ENCODE measurements around the gene SYNJ2BP.
A peak's percentile ranks its signal among the peaks of the same experiment; 100 is the strongest.
"Not testable (repeated sequence)": the region's sequence is repeated elsewhere in the genome, so short reads cannot be mapped to it uniquely, and the experiment has no call there.

SYNJ2BP gene, protein sequence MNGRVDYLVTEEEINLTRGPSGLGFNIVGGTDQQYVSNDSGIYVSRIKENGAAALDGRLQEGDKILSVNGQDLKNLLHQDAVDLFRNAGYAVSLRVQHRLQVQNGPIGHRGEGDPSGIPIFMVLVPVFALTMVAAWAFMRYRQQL

DNA sequence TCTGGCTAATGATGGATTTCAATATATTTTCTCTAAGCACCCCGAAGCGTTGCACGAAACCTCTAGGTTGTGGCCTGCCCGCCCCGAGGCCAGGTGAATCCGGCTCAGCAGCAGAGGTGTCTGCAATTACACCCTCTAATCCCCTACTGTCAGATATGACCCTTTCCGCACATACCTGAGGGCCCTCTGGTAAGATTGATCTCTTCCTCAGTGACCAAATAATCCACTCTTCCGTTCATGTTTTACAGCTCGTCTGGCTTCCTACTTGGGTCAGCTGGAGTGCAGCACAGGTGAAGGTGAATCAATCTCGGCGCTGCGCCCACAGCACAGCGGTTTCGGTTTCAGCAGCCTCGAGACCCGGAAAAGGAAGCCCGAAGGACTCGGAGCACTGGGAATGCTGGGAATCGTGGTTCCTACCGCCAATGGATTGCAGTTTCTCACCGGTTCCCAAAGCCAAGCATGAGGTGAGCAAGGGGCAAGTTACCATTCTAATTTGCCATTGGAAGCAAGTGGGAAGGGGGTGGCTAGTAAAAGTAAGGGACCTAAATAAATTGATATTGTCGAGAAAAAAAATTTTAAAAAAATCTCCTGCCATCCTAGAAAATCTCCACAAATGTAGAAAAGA is at the start of gene SYNJ2BP:
TSS of gene SYNJ2BP (minus strand) at position 366 of the 625 bp plus-strand sequence. CDS start at position 239, 127 bp downstream.
- DNase-seq (ENCODE audit: low spot score), result peak; percentile 69

DNA sequence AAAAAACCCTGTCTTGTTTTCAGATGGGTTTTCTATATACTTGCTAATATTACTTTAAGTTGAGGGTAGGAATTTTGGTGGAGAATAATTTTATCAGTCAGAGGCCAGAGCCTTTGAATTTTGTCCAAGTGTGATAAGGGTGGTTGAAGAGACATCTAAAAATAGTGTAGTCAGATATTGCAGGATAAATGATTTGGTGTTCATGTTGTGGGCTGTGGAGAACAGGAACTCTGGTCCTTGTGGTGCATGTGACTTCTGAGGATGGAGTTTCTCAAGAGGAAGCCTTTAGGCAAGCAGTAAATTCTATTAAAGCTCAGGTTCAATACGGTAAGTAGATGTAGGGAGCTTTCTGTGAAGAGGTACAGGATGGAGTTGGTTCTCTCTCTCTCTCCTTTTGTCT is 37.8 kb upstream of the SYNJ2BP start:
- no peak for DNase-seq (ENCODE audit: low spot score)

DNA sequence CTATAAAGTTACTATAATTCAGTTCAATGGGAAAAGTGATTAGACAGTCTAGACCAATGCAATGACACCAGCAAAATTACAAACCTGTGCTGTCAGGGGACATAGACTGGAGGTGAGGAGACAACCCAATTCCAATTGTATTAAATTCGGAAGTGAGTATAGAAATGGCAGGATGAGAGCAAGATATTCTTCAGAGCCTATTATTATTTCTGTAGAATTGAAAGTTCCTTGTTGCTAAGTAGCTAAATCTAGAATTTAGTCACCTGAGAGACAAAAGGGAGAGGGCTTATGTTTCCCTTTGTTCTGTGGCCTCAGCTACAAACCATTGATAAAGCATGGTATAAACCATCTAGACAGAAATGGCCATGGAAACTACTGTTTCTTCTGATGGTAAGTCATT is 35.0 kb upstream of the SYNJ2BP start, which contains the start of gene ADAM21:
TSS of gene ADAM21 (plus strand) at position 301 of the 400 bp plus-strand sequence. CDS start 5,326 bp downstream, outside the sequence.
- DNase-seq (ENCODE audit: low spot score), result no peak

DNA sequence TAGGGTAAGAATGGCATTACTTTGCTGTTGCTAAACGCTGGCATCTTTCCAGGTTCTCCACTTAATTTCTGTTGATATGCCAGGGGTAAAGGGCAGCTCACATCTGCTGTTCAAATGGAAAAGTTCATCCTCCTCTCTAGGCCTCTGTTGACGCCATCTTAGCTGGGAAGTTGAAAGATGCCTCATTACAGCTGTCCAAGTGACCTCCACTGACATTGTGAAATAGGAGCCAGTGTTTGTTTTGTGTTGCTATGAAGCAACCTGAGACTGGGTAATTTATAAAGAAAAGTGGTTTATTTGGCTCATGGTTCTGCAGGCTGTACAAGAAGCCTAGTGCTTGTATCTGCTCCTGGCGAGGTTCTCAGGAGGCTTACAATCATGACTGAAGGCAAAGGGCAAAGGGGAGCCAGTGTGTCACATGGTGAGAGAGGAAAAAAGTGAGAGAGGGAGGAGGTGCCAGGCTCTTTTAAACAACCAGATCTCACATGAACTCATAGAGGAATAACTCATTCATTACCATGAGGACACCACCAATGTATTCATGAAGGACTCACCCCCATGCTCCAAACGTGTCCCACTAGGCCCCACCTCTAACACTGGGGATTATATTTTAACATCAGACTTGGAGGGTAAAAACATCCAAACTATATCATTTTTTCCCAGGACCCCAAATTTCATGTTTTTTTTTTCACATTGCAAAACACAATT is 31.9 kb upstream of the SYNJ2BP start:
- DNase-seq (ENCODE audit: low spot score), result no peak

DNA sequence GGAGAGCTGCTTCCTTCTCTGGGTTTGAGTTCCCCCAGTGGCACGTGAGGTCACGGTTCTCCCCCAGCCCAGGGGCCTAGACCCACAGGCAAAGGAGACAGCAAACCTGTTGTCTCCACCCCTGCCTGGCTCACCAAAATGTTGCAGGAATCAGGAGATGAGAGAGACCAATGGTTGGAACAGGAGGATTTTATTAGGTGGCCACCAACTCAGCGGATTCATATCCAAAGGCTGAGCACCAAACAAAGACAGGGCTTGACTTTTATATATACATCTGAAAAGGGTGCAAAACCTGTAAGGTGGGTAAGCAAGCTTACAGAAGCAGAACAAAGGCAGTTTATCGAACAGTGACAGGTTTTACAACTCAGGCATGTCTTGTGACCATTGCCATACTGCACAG is 25.9 kb upstream of the SYNJ2BP start:
- no peak for DNase-seq (ENCODE audit: low spot score)

DNA sequence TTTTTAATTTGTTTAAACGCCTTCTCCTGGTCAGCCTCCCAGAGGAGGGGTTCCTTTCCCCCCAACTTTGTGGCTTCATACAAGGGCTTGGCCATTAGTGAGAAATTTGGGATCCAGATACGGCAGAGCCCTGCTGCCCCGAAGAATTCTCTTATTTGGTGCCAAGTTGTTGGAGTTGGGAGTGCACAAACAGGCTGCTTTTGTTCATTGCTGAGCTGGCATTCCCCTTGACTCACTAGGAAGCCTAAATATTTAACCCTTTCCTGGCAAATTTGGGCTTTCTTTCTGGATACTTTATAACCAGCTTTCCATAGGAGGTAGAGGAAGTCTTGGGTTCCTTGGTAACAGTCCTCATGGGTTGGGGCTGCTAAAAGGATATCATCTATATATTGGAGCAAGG is 24.8 kb upstream of the SYNJ2BP start:
- no peak for DNase-seq (ENCODE audit: low spot score)

DNA sequence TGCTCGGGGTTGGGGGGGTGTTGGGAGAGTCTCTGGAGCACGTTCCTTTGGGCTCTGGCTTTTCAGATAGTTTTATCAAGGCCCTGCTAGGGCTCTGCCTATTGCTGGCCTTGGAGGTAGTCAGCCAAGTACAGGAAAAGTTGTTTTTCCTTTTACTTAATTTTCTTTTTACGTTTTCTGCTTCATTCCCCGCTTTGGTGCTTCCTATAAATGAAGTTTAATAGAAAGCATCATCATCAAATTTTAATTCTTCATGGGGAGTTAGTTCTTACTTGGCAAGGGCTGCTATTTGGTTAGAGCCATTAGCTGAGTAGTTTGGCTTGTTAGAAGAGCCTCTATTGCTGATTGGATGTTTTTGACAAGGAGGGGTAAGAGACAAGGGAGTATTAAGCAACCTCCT is 20.0 kb upstream of the SYNJ2BP start:
- DNase-seq (ENCODE audit: low spot score), result no peak

DNA sequence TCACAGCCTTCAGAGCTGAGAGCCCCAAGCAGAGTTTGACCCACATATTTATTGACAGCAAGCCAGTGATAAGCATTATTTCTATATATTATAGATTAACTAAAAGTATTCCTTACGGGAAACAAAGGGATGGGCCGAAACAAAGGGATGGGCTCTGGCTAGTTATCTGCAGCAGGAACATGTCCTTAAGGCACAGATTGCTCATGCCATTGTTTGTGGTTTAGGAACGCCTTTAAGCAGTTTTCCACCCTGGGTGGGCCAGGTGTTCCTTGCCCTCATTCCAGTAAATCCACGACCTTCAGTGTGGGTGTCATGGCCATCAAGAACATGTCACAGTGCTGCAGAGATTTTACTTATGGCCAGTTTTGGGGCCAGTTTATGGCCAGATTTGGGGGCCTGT is 9.7 kb upstream of the SYNJ2BP start:
- not testable (repeated sequence) for DNase-seq (ENCODE audit: low spot score)

DNA sequence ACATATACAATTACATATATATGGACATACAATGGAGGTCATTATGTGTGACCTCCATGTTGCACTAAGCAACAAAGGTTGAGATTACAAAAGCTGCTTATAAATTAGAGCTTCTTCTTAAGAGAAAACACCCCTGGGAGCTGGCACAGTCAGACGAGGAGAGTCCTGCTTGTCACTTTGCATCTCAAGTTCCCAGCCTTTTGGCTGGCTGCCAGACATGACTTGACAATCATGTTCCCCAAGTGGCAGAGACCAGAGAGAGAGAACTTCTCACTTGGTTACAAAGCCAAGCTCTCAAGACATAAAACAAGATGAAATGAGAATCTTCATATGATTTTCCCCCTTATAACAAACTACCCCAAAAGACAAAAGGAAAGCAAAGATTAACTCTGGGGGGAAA is 8.5 kb upstream of the SYNJ2BP start:
- DNase-seq (ENCODE audit: low spot score), result no peak

DNA sequence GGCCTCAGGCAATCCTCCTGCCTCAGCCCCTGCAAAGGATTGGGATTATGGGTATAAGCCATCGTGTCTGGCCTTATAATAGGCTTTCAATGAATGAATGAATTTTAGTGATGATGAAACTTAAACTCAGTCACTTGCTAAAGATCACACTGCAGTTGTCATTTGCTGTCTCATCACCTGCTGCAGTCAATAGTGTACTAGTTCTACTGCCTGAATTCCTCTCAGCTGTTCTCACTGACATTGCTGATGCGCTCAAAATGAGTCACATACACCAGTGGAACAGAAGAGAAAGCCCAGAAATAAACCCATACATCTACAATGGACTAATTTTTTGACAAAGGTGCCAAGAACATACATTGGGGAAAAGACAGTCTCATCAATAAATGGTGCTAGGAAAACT is 5.6 kb upstream of the SYNJ2BP start:
- no peak for DNase-seq (ENCODE audit: low spot score)

DNA sequence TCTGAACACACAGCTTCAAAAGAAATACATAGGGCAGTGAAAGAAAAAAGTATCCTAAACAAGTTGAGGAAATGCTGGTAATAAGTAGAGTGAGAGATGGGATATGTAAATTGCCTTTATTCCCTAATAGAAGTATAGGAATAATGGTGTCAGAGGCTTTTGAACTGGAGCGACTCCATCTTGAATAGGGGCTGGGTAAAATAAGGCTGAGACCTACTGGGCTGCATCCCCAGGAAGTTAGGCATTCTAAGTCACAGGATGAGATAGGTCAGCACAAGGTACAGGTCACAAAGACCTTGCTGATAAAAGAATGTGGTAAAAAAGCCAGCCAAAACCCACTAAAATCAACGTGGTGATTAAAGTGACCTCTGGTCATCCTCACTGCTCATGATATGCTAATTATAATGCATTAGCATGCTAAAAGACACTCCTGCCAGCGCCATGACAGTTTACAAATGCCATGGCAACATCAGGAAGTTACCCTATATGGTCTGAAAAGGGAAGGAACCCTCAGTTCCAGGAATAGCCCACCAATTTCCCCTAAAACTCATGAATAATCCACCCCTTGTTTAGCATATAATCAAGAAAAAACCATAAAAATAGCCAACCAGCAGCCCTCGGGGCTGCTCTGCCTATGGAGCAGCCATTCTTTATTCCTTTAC is 2.5 kb upstream of the SYNJ2BP start:
- DNase-seq (ENCODE audit: low spot score), result not testable (repeated sequence)

DNA sequence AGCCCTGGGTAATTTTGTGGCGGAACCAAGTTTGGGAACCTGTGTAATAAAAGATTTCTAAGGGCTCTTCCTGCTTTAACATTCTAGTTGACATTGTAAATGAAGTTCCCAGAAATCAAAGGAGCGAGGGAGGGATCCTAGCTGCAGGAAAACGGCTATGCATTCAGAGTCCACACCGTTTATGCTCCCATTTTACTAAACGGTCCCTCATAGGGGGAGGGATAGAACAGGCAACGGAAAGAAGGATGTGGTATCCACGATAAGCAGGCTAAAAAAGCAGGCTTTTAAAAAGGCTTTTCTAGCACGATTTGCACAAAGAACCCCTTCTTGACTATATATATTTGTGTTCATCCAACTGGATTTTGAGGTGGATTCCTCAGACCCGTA is 559 bp downstream of the SYNJ2BP start:
- DNase-seq (ENCODE audit: low spot score), result no peak

DNA sequence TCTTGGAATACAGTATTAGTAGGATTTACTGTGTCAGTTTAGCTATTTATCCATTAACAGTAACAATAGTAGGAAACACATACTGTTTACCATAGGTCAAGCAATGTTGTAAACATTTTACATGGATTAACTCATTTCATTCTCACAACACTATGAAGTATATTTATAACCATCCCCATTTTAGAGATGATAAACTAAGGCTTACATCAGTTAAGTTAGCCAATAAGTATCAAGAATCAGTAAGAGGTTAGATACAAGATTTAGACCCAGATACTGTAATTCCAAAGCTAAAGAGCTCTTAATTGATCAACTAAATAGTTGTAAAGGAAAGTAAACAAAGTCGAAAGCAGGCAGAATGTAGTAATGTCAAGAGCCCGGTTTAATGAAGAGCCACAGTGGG is 1.1 kb downstream of the SYNJ2BP start:
- DNase-seq (ENCODE audit: low spot score), result no peak

DNA sequence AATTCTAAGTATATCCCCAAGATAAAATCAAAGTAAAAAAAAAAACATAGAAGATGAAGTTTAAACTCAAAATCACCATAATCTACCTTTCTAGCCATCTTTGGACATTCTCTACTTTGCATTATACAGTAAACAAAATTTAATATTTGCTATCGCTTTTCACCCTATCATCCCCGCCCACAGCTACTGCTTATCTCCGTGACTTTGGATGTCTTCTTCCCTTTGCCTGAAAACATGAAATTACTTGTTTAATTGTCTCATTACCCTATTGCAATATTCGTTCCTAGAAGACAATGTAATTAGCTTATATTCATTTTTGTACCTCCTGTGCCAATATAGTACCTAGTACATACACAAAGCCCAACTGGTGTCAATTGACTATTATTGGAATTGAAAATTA is 9.3 kb downstream of the SYNJ2BP start:
- DNase-seq (ENCODE audit: low spot score), result no peak

DNA sequence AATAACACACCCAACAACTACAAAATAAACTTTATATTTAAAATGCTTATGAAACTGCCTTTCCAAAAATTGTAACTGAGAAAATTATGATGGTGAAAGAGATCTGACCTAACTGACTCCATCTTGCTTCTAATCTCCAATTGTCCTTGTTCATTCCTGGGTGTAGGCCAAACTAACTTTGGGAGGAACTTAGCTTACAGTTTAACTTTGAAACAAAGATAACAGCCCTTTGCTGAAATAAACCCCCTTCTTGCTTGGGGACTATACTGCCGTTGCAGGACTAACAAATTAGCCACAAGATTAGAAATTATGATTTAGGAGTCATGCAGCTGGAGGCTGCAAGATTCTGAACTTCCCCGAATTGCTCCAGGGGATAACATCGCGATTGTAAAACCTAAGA is 10.7 kb downstream of the SYNJ2BP start:
- DNase-seq (ENCODE audit: low spot score), result not testable (repeated sequence)

DNA sequence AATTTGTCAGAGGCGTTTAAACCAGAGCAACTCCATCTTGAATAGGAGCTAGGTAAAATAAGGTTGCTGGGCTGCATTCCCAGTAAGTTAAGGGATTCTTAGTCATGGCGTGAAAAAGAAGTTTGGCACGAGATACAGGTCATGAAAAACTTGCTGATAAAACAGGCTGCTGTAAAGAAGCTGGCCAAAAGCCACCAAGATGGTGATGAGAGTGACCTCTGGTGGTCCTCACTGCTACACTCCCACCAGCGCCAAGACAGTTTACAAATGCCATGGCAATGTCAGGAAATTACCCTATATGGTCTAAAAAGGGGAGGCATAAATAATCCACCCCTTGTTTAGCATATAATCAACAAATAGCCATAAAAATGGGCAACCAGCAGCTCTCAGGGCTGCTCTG is 13.6 kb downstream of the SYNJ2BP start:
- not testable (repeated sequence) for DNase-seq (ENCODE audit: low spot score)

DNA sequence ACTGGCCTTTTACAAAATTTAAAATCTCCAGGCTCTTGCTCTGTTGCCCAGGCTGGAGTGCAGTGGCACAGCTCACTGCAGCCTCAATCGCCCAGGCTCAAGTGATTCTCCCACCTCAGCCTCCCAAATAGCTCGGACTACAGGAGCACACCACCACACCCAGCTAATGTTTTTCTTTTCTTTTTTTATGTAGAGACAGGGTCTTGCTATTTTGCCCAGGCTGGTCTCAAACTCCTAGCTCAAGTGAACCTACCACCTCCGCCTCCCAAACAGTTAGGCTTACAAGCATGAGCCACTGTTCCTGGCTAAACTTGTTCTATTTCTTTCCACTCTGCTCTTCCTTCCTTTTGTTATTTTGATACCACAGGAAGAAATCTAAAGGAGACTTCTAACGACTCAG is 15.2 kb downstream of the SYNJ2BP start:
- no peak for DNase-seq (ENCODE audit: low spot score)

DNA sequence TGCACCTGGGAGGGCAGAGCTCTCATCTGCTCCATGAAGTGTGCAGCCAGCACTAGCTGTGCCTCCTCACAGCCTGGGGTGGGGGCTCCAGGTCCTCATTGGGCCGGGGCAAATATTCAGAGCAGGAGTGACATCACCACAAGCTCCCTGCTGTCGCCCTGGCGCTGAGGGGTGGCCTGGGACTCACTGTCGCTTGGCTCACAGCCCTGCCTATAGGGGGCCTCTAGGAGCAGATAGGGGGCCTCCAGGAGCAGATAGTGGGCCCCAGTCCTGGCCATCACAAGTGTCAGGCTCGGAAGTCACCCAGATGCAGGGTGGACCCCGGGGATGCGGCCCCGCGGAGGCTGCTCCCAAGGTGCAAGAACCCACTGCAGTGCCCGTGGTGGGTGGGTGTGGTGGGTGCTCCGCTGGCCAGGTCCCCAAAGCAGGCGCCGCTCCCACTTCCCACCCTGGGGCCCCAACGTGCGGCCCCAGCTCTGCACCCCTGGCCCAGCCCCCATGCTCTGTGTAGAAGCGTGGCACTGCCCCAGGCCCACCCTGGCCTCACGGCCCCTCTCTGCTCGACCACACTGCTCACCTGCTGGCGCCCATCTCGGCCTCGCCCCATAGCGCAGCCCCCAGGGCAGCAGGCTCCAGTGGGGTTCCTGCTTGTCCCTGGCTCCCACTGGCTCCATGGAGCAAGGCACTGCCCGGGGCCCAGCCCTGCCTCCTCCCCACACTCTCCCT is 18.0 kb downstream of the SYNJ2BP start:
- DNase-seq (ENCODE audit: low spot score), result no peak

DNA sequence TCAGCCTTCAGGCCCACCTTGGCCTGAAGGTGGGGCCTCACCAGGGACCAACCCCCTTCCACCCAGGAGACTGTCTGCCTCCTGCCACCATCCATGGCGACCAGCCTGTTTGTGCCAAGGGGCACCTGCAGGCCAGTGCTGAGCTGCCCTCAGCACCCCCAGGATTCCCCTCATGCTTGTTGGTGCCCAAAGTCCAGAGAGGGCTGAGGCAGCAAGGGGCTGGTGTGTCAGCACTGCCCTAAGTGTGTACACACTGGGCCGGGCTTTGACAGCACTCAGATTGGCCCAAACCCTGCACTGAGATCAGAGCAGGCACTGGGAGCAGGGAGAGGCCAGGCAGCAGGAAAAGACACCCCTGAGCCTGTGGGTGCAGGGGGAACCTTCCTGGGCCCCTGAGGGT is 18.6 kb downstream of the SYNJ2BP start:
- no peak for DNase-seq (ENCODE audit: low spot score)

DNA sequence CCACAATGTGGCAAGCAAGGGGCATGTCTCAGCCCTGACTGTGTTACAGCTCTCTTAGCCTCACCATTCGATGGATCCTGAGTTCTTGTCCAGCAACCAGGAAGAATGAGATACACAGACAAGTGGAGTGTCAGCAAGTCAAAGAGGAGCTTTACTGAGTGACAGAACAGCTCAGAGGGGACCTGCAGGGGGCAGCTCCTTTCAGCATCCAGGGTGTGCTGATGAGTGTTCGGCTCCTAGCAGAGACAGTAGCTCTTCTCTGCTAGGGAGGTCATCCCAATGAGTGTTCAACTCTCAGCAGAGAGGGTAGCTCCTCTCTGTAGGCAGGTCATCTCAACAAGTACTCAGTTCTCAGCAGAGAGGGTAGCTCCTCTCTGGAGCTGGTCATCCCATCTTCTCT is 19.1 kb downstream of the SYNJ2BP start:
- no peak for DNase-seq (ENCODE audit: low spot score)

DNA sequence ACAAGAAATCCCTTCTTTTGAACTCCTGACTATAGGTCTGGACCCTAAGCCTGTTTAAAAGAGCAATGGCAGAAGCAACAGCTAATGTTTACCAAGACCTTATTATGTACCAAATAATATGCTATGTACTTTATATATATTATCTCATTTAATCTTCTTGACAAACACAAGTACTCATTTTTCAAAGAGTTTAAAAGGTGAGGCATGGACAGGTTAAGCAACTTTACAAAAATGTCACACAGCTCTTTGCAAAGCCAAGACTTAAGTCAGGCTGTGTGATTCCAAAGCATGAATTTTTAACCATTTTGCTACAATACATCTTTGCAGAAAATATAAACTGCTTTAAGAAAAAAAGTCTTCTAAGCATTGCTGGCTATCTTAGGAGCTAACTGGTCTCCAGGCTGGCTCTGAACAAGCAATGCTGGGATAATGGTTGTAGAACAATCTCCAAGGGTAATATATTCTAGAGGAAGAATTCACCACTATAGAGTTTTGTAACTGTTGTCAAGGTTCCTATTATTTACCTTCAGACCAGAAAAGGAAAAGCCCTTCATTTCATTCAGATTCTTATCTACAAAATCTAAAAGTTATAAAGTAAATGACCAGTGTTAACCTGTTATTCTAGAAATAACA is 22.1 kb downstream of the SYNJ2BP start:
- DNase-seq (ENCODE audit: low spot score), result no peak

DNA sequence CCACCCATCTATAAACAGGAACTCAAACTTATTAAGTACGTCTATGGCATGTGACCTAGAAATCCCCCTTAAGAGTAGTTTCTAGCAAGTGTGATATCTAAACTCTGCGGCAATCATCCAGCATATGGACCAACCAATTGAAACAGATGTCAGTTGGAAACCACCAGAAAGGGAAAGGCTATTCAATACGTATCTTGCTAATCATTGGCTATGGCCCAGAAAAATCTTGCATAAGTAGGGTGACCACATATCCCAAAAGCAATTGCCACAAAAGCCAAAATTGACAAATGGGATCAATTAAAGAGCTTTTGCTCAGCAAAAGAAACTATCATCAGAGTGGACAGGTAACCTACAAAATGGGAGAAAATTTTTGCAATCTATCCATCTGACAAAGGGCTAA is 24.2 kb downstream of the SYNJ2BP start:
- DNase-seq (ENCODE audit: low spot score), result no peak
